ENCODE data around the gene KCNC3. TPM values are rescaled to one million over a fixed set of nuclear protein-coding genes. Genes with fewer than 3 reads are reported as not detected.
"Not testable (repeated sequence)": the region's sequence is repeated elsewhere in the genome, so short reads cannot be mapped to it uniquely, and the experiment has no call there.

The KCNC3 gene
- polyA plus RNA-seq, 2 donors, result 0.45 to 0.81 TPM

DNA sequence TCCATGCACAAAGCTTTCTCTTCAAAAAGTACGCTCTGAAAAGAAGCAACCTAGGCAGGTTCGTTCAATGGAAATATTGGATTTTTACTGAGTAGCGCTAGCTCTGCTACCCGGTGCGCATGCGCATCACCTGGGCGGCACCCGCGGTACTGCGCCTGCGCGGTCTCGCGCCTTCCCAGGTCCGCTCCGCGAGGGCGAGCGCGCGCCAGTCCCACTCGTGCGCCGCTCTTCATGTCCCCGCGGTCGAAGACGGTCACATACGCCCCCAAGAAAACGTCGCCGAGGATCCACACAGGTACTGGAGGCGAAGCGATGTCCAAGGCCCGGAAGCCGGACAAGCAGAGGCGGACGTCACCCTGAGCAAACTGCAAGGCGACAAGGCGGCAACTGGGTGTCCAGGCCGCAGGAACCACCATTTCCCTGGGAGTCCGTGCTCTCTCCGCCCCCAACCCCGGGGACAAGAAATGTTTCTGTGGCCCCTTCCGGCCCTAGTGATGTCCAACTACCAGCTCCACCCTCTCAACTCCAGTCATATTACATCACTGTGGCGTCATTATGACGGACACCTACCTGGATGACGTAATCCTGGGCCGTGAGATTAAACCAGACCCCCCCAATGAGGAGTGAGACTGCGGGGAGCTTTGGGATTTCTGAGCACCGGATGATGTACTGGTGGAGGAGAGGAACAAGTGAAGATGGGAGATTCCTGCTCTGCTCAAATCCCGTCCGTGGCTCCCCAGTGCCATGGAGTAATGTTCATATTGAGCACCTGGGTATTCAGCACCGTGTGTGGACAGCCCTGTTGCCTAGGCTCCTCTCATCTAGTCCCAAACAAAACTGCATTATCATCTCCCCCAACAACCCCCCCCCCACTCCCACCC, 4.8 kb upstream of the KCNC3 start:
- Histone ChIP-seq H3K4me3 (ENCODE audit: low read depth in 1 of 2, low read length in 2 of 2) (peak overlapping the region; percentile 49 to 57), H3K27me3 (ENCODE audit: control insufficient read depth in 1 of 2, insufficient read depth in 2 of 2, low read length in 2 of 2) (peaks cover 0 to 20% of the 10 kb centered on the region in 2 donors), H3K27ac (ENCODE audit: low read depth in 2 of 2, low read length in 1 of 2) (peak overlapping the region in 1 of 2 donors; percentile 34), H3K9me3 (ENCODE audit: control insufficient read depth in 2 of 2, insufficient read depth in 1 of 2, low read depth in 1 of 2, low read length in 1 of 2) (peaks cover 0 to 13% of the 10 kb centered on the region in 2 donors), H3K36me3 (ENCODE audit: control insufficient read depth in 2 of 2, insufficient read depth in 2 of 2, low read length in 1 of 2) (no peaks in the 10 kb centered on the region), H3K4me1 (ENCODE audit: control insufficient read depth in 2 of 2, insufficient read depth in 2 of 2, low read length in 1 of 2) (peaks cover 4 to 11% of the 10 kb centered on the region in 2 donors)
- 13% methylated on average over 54 of the region's 54 CpGs for WGBS, 2 donors

- Histone ChIP-seq H3K36me3 (ENCODE audit: control insufficient read depth in 2 of 2, insufficient read depth in 2 of 2, low read length in 1 of 2) (no peaks in the 10 kb centered on the region), H3K27ac (ENCODE audit: low read depth in 2 of 2, low read length in 1 of 2) (peak overlapping the region in 1 of 2 donors; percentile 34), H3K4me3 (ENCODE audit: low read depth in 1 of 2, low read length in 2 of 2) (peak overlapping the region; percentile 49 to 57), H3K4me1 (ENCODE audit: control insufficient read depth in 2 of 2, insufficient read depth in 2 of 2, low read length in 1 of 2) (peaks cover 4 to 15% of the 10 kb centered on the region in 2 donors), H3K27me3 (ENCODE audit: control insufficient read depth in 1 of 2, insufficient read depth in 2 of 2, low read length in 2 of 2) (peaks cover 0 to 20% of the 10 kb centered on the region in 2 donors), H3K9me3 (ENCODE audit: control insufficient read depth in 2 of 2, insufficient read depth in 1 of 2, low read depth in 1 of 2, low read length in 1 of 2) (peaks cover 0 to 13% of the 10 kb centered on the region in 2 donors)
- WGBS, 2 donors, result 0 to 1% methylated on average over 34 of the region's 34 CpGs
Measured at GRCh38 chr19:50333235-50333736, 4.1 kb upstream of the KCNC3 start.

- WGBS, 2 donors, result 11 to 13% methylated on average over 20 of the region's 20 CpGs
- H3K27me3 ChIP-seq (ENCODE audit: control insufficient read depth in 1 of 2, insufficient read depth in 2 of 2, low read length in 2 of 2), result peaks cover 1 to 27% of the 10 kb centered on the region in 2 donors
- H3K4me3 ChIP-seq (ENCODE audit: low read depth in 1 of 2, low read length in 2 of 2), result peak overlapping the region in 1 of 2 donors; percentile 49
Measured at GRCh38 chr19:50332244-50333038, 3.3 kb upstream of the KCNC3 start.

DNA sequence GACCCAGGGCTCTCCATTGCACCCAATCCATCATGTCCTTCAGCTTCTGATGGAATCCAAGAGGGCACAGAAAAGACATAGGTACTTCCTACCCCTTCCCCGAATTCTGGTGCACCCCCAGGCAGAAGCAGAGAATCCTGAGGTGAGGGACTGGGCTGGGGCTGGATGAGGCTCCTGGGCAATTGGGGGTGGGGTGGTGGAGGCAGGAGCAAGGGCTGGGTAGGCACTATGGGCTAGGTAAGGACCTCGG, 2.7 kb upstream of the KCNC3 start:
- Histone ChIP-seq H3K4me1 (ENCODE audit: control insufficient read depth in 2 of 2, insufficient read depth in 2 of 2, low read length in 1 of 2) (peaks cover 4 to 15% of the 10 kb centered on the region in 2 donors), H3K27ac (ENCODE audit: low read depth in 2 of 2, low read length in 1 of 2) (no peak overlapping the region), H3K27me3 (ENCODE audit: control insufficient read depth in 1 of 2, insufficient read depth in 2 of 2, low read length in 2 of 2) (peaks cover 5 to 27% of the 10 kb centered on the region in 2 donors), H3K36me3 (ENCODE audit: control insufficient read depth in 2 of 2, insufficient read depth in 2 of 2, low read length in 1 of 2) (no peaks in the 10 kb centered on the region), H3K9me3 (ENCODE audit: control insufficient read depth in 2 of 2, insufficient read depth in 1 of 2, low read depth in 1 of 2, low read length in 1 of 2) (peaks cover 0 to 13% of the 10 kb centered on the region in 2 donors), H3K4me3 (ENCODE audit: low read depth in 1 of 2, low read length in 2 of 2) (no peak overlapping the region)
- 16 to 18% methylated on average over 2 of the region's 2 CpGs for WGBS, 2 donors

More at GRCh38 chr19:50332244-50333038, 3.3 kb upstream of the KCNC3 start:
- Histone ChIP-seq H3K9me3 (ENCODE audit: control insufficient read depth in 2 of 2, insufficient read depth in 1 of 2, low read depth in 1 of 2, low read length in 1 of 2) (peaks cover 0 to 13% of the 10 kb centered on the region in 2 donors), H3K4me1 (ENCODE audit: control insufficient read depth in 2 of 2, insufficient read depth in 2 of 2, low read length in 1 of 2) (peaks cover 4 to 15% of the 10 kb centered on the region in 2 donors), H3K36me3 (ENCODE audit: control insufficient read depth in 2 of 2, insufficient read depth in 2 of 2, low read length in 1 of 2) (no peaks in the 10 kb centered on the region), H3K27ac (ENCODE audit: low read depth in 2 of 2, low read length in 1 of 2) (no peak overlapping the region)

DNA sequence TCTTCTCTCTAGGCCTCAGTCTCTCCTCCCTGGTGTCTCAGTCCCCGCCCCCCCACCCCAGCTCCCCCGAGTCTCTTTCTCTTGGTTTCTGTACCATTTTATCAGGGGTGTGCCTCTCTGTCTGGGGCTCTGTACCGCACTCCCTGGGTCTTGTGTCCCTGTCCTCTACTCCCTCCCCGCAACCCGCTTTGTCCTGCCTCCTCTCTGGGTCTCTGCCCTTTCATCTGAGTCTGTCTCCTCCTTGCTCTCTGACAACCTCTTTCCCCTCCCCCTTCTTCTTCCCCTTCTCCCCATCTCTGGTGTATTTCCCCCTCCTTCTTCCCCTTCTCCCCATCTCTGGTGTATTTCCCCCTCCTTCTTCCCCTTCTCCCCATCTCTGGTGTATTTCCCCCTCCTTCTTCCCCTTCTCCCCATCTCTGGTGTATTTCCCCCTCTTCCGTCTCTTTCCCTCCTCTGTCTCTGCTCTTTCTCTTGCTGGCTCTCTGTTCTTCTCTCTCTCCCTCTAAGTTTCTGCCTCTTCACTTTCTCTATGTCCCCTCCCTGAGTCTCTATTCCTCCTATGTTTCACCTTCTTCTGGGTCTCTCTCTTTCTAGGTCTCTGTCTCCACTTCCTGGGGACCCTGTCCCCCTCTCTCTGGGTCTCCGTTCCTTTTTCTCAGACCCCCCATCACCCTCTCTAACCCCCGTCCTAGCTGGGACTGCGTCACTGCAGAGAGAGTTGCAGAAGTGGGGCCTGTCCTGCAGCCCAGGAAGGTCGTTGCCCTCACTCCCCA, 2.2 kb upstream of the KCNC3 start:
- H3K4me1 ChIP-seq (ENCODE audit: control insufficient read depth in 2 of 2, insufficient read depth in 2 of 2, low read length in 1 of 2), result peaks cover 4 to 17% of the 10 kb centered on the region in 2 donors
- H3K9me3 ChIP-seq (ENCODE audit: control insufficient read depth in 2 of 2, insufficient read depth in 1 of 2, low read depth in 1 of 2, low read length in 1 of 2), result peaks cover 0 to 13% of the 10 kb centered on the region in 2 donors
- H3K36me3 ChIP-seq (ENCODE audit: control insufficient read depth in 2 of 2, insufficient read depth in 2 of 2, low read length in 1 of 2), result no peaks in the 10 kb centered on the region
- peak overlapping the region in 1 of 2 donors; percentile 28 for H3K4me3 ChIP-seq (ENCODE audit: low read depth in 1 of 2, low read length in 2 of 2)
- 20 to 22% methylated on average over 10 of the region's 10 CpGs for WGBS, 2 donors
- H3K27me3 ChIP-seq (ENCODE audit: control insufficient read depth in 1 of 2, insufficient read depth in 2 of 2, low read length in 2 of 2), result peaks cover 5 to 27% of the 10 kb centered on the region in 2 donors
- H3K27ac ChIP-seq (ENCODE audit: low read depth in 2 of 2, low read length in 1 of 2), result no peak overlapping the region

DNA sequence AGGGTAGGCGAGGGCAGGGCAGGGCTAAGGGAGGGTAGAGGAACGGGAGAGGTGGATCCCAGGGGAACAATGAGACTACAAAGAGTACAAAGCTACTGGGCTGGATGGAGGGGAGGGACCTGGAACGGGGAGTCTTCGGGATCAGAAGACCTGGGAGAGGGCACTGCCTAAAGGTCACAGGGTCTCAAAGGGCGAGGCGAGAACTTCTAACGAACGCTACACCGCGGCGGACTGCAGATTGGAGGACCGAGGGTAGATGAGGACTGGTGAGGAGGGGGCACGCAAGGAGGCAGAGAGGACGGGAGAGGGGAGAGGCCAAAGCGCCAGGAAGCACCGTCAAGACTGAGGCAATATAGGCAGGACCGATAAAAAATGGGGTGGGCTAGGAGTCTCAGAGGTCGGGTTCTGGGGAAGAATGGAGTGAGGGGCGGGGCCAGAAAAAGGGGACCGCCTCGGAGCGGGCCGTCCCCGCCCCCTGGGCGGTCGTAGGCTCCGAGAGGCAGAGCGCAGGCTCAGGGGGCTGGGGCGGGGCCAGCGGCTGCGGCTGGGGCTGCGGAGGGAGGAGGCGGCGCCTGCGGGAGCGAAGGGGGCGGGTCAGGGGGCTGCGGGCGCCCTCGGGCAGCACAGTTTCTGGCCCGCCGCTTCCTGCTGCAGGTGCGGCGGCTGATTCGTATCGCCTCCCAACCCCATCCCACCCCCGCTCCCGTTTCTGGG, 1.3 kb upstream of the KCNC3 start:
- Histone ChIP-seq H3K27me3 (ENCODE audit: control insufficient read depth in 1 of 2, insufficient read depth in 2 of 2, low read length in 2 of 2) (peaks cover 5 to 27% of the 10 kb centered on the region in 2 donors), H3K27ac (ENCODE audit: low read depth in 2 of 2, low read length in 1 of 2) (peak overlapping the region in 1 of 2 donors; percentile 8), H3K4me3 (ENCODE audit: low read depth in 1 of 2, low read length in 2 of 2) (peak overlapping the region in 1 of 2 donors; percentile 28), H3K4me1 (ENCODE audit: control insufficient read depth in 2 of 2, insufficient read depth in 2 of 2, low read length in 1 of 2) (peaks cover 10 to 25% of the 10 kb centered on the region in 2 donors), H3K9me3 (ENCODE audit: control insufficient read depth in 2 of 2, insufficient read depth in 1 of 2, low read depth in 1 of 2, low read length in 1 of 2) (peaks cover 0 to 13% of the 10 kb centered on the region in 2 donors), H3K36me3 (ENCODE audit: control insufficient read depth in 2 of 2, insufficient read depth in 2 of 2, low read length in 1 of 2) (no peaks in the 10 kb centered on the region)
- 5% methylated on average over 31 to 48 of the region's 48 CpGs for WGBS, 2 donors

GRCh38 chr19:50329926-50330294, 733 bp upstream of the KCNC3 start:
- 15 to 20% methylated on average over 18 of the region's 18 CpGs for whole genome bisulfite sequencing, 2 donors
- H3K9me3 ChIP-seq (ENCODE audit: control insufficient read depth in 2 of 2, insufficient read depth in 1 of 2, low read depth in 1 of 2, low read length in 1 of 2), result peaks cover 0 to 13% of the 10 kb centered on the region in 2 donors
- not testable (repeated sequence) for H3K36me3 ChIP-seq (ENCODE audit: control insufficient read depth in 2 of 2, insufficient read depth in 2 of 2, low read length in 1 of 2); H3K4me3 ChIP-seq (ENCODE audit: low read depth in 1 of 2, low read length in 2 of 2)
- H3K27ac ChIP-seq (ENCODE audit: low read depth in 2 of 2, low read length in 1 of 2), result peak overlapping the region in 1 of 2 donors; percentile 47
- peaks cover 5 to 27% of the 10 kb centered on the region in 2 donors for H3K27me3 ChIP-seq (ENCODE audit: control insufficient read depth in 1 of 2, insufficient read depth in 2 of 2, low read length in 2 of 2)
- peaks cover 14 to 28% of the 10 kb centered on the region in 2 donors for H3K4me1 ChIP-seq (ENCODE audit: control insufficient read depth in 2 of 2, insufficient read depth in 2 of 2, low read length in 1 of 2)

DNA sequence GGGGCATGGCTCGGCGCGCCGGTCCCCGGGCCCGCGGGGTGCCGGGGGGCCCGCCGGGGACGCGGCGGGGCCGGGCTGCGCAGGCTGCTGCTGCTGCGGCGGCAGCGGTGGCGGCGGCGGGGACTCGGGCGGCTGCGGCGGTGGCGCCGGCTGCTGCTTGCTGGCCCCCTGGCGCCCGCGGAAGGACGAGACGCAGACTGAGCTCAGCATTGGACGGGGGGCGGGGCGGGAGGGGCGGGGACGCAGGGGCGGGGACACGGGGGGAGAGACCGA, 368 bp downstream of the KCNC3 start:
- Histone ChIP-seq H3K27me3 (ENCODE audit: control insufficient read depth in 1 of 2, insufficient read depth in 2 of 2, low read length in 2 of 2) (peaks cover 5 to 27% of the 10 kb centered on the region in 2 donors), H3K4me1 (ENCODE audit: control insufficient read depth in 2 of 2, insufficient read depth in 2 of 2, low read length in 1 of 2) (peaks cover 14 to 32% of the 10 kb centered on the region in 2 donors), H3K4me3 (ENCODE audit: low read depth in 1 of 2, low read length in 2 of 2) (peak overlapping the region; percentile 42 to 47), H3K27ac (ENCODE audit: low read depth in 2 of 2, low read length in 1 of 2) (peak overlapping the region in 1 of 2 donors; percentile 5), H3K36me3 (ENCODE audit: control insufficient read depth in 2 of 2, insufficient read depth in 2 of 2, low read length in 1 of 2) (no peaks in the 10 kb centered on the region), H3K9me3 (ENCODE audit: control insufficient read depth in 2 of 2, insufficient read depth in 1 of 2, low read depth in 1 of 2, low read length in 1 of 2) (peaks cover 0 to 8% of the 10 kb centered on the region in 2 donors)
- WGBS, 2 donors, result 1 to 2% methylated on average over 12 to 40 of the region's 40 CpGs
